Panc1 (cell line): ENCODE data around the gene CLDN1. TPM values are rescaled to one million over a fixed set of nuclear protein-coding genes. Genes with fewer than 3 reads are reported as not detected.

ENCODE experiments used
- ATAC-seq: fragments of 200-7000 bp; cut with Tn5 transposase; 2 replicates; pipeline ENCODE4 v1.9.1; 2020; ENCODE audit warnings: mild to moderate bottlenecking, moderate library complexity
- Bru-seq: library from RNA; stranded (reverse); fragments of 400-500 nt; gene quantifications from one replicate; lab custom pipeline; 2021; lab: Mats Ljungman, UMichigan
- BruChase-seq, 2 experiments: library from RNA; stranded (reverse); fragments of 400-500 nt; gene quantifications; one replicate each; lab custom pipeline; 2021; lab: Mats Ljungman, UMichigan
- BruUV-seq: library from RNA; stranded (reverse); fragments of 400-500 nt; replicated peaks from 2 replicates; lab custom pipeline; 2021; lab: Mats Ljungman, UMichigan
- CTCF ChIA-PET: fragments of 300-600 bp; sonication (Branson Sonifier 250); formaldehyde crosslinking; loops from one replicate; lab custom pipeline; 2022; ENCODE audit warnings: antibody characterized with exemption; lab: Charles Lee
- POLR2A ChIA-PET: fragments of 300-600 bp; sonication (Branson Sonifier 250); formaldehyde crosslinking; loops from one replicate; lab custom pipeline; 2022; ENCODE audit warnings: antibody characterized with exemption; lab: Charles Lee
- DNase-seq: peaks from one replicate; pipeline ENCODE4 v3.0.0-alpha.2; 2010; ENCODE audit warnings: low read depth, low spot score
- H3K27ac ChIP-seq: 2 replicates; pipeline ENCODE4 v1.5.1; 2011; ENCODE audit warnings: mild to moderate bottlenecking, low read length, inconsistent platforms
- H3K27me3 ChIP-seq: fragments of 200-500 bp; sonication (Bioruptor generic); 2 replicates; pipeline ENCODE4 v1.6.0; 2014; ENCODE audit warnings: low read length, inconsistent platforms; ENCODE audit not compliant: control insufficient read depth, insufficient read depth
- H3K36me3 ChIP-seq: fragments of 200-500 bp; sonication (Bioruptor generic); 2 replicates; pipeline ENCODE4 v1.5.1; 2014; ENCODE audit warnings: inconsistent platforms, mild to moderate bottlenecking, low read length, moderate library complexity; ENCODE audit not compliant: control insufficient read depth, insufficient read depth
- H3K4me1 ChIP-seq: 2 replicates; pipeline ENCODE4 v1.5.1; 2011; ENCODE audit warnings: inconsistent platforms, mild to moderate bottlenecking, low read length, moderate library complexity; ENCODE audit not compliant: control insufficient read depth, insufficient read depth
- H3K4me3 ChIP-seq, 2 experiments: 2 replicates each; pipeline ENCODE4 v1.5.1; 2011 to 2012; ENCODE audit warnings: low read depth in 2 of 2, low read length in 2 of 2, mild to moderate bottlenecking in 2 of 2, inconsistent platforms in 1 of 2, moderate library complexity in 1 of 2
- H3K9me3 ChIP-seq: fragments of 200-500 bp; sonication (Bioruptor generic); 2 replicates; pipeline ENCODE4 v1.5.1; 2014; ENCODE audit warnings: low read depth, mild to moderate bottlenecking, inconsistent platforms, low read length, moderate library complexity; ENCODE audit not compliant: control insufficient read depth, insufficient read depth
- CTCF ChIP-seq: fragments of 450-650 bp; IDR thresholded peaks from 2 replicates; pipeline ENCODE4 v1.5.1; 2017; ENCODE audit warnings: mild to moderate bottlenecking
- POLR2AphosphoS5 ChIP-seq: IDR thresholded peaks from 2 replicates; pipeline ENCODE4 v1.6.1; 2012; ENCODE audit warnings: mild to moderate bottlenecking, low read depth, low read length, moderate library complexity
- REST ChIP-seq, 2 experiments: IDR thresholded peaks; 2 replicates each; pipeline ENCODE4 v1.6.1; 2011 to 2012; ENCODE audit warnings: low read depth in 2 of 2, control low read depth in 1 of 2, low read length in 1 of 2, mild to moderate bottlenecking in 1 of 2, moderate library complexity in 1 of 2; ENCODE audit not compliant: insufficient read depth in 1 of 2
- SIN3A ChIP-seq: IDR thresholded peaks from 2 replicates; pipeline ENCODE4 v1.6.1; 2012; ENCODE audit warnings: low read depth, mild to moderate bottlenecking, low read length, moderate library complexity, borderline replicate concordance; ENCODE audit not compliant: insufficient read depth
- TCF7L2 ChIP-seq: IDR thresholded peaks from 2 replicates; pipeline ENCODE4 v1.6.1; 2011; ENCODE audit warnings: mild to moderate bottlenecking, low read depth, low read length, inconsistent platforms
- in situ Hi-C: cut with HindIII; loops from 2 replicates; pipeline ENCODE4 v1.10.0; 2016; ENCODE audit warnings: low sequenced_read_pairs, low pct_unique_long_range_greater_than_20kb
- intact Hi-C: fragments of 100-400 bp; cut with micrococcal nuclease; formaldehyde crosslinking; loops from one replicate; pipeline ENCODE4 v1.10.0; 2022; ENCODE audit not compliant: unreplicated experiment
- long read RNA-seq: library from polyadenylated mRNA; unstranded; transcript quantifications from one replicate; pipeline ENCODE4 v2.0.0, GENCODE V29; 2021; ENCODE audit not compliant: unreplicated experiment
- polyA plus RNA-seq: library from polyadenylated mRNA; unstranded; fragments of >200 nt; gene quantifications from one replicate; pipeline ENCODE4 v1.2.1, GENCODE V29; 2012; ENCODE audit warnings: missing spikeins; ENCODE audit not compliant: insufficient read length
- total RNA-seq: library from RNA; stranded (reverse); gene quantifications from one replicate; pipeline ENCODE4 v1.2.1, GENCODE V29; 2021; ENCODE audit not compliant: unreplicated experiment

Gene CLDN1
- total RNA-seq (30.9 TPM), Bru-seq, nascent RNA (percentile 90 among the genes with signal in this experiment), BruChase-seq, experiment 1, labeled RNA remaining after a 2-hour chase (percentile 94 among the genes with signal in this experiment), BruChase-seq, experiment 2, labeled RNA remaining after a 6-hour chase (percentile 97 among the genes with signal in this experiment)
- 16.9 TPM for polyA plus RNA-seq
- long read RNA-seq, transcript CLDN1-201 (4 exons, 3,481 nt) = major isoform, 23 of 46 reads
- long read RNA-seq, partial matches to known transcripts = 2 of 46 reads
- long read RNA-seq, other reads (novel, unspliced or antisense) = 21 of 46 reads

GRCh38 chr3:190321789-190322603 is at the start of gene CLDN1:
CLDN1 (minus strand) TSS chr3:190322446; CDS start chr3:190322206, 240 bp downstream.
- H3K27me3 ChIP-seq = 0 out of 2 replicates have a peak, but pooled peaks cover 2% of the 10 kb centered on the region
- H3K9me3 ChIP-seq = no peaks in the 10 kb centered on the region
- no TSS peak for BruUV-seq
- H3K27ac ChIP-seq = peak within 1 kb of the TSS; percentile 79
- in situ Hi-C loops (no loop called here), intact Hi-C loops (loop anchor here (1.0 to 5.0 kb wide), 4 partner anchors 97 to 360 kb away; no protein-coding TSS in a partner anchor)
- ChIA-PET CTCF (interaction anchor here (0.5 to 2.8 kb wide), 13 partner anchors 11 to 1053 kb away, joined by 3 to 9 read pairs (median 3); partner anchors contain the start of gene P3H2), POLR2A (interaction anchor here (0.7 to 1.2 kb wide), 3 partner anchors 23 to 96 kb away, joined by 3 to 4 read pairs (median 3); no protein-coding TSS in a partner anchor)
- ATAC-seq (peak; percentile 96), DNase-seq (no peak)
- H3K4me3 ChIP-seq = peak within 1 kb of the TSS; percentile 66 to 67
- TF ChIP-seq TCF7L2 (0 out of 2 replicates have a peak, but pooled peaks have one; percentile 4), REST (IDR thresholded peaks at IDR 0.05; ENCODE audit: insufficient read depth in 1 of 2, low read depth in 2 of 2, low read length in 1 of 2) (no peak), CTCF (peak; percentile 100), POLR2AphosphoS5 (peak; percentile 48; the same call in 1 of the 2 replicates), SIN3A (peak; percentile 56; the same call in 1 of the 2 replicates)
- peaks cover 17% of the 10 kb centered on the region; the same call in 1 of the 2 replicates for H3K4me1 ChIP-seq
- no peaks in the 10 kb centered on the region for H3K36me3 ChIP-seq

- no peak for ATAC-seq
- Histone ChIP-seq H3K27ac (no peak overlapping the region), H3K4me3 (no peak overlapping the region), H3K9me3 (no peaks in the 10 kb centered on the region), H3K27me3 (no peaks in the 10 kb centered on the region), H3K4me1 (no peaks in the 10 kb centered on the region), H3K36me3 (no peaks in the 10 kb centered on the region)
- POLR2A ChIA-PET = no interaction called here
- DNase-seq = no peak
- BruUV-seq = no TSS peak
- CTCF ChIA-PET = no interaction called here
- no peak for TF ChIP-seq TCF7L2
- no peak for TF ChIP-seq CTCF
- TF ChIP-seq SIN3A = no peak
- TF ChIP-seq REST (IDR thresholded peaks at IDR 0.05; ENCODE audit: insufficient read depth in 1 of 2, low read depth in 2 of 2, low read length in 1 of 2) = no peak
- TF ChIP-seq POLR2AphosphoS5 = no peak
- intact Hi-C loops = no loop called here
- in situ Hi-C loops = no loop called here
These were observed 48.9 kb upstream of the CLDN1 start for GRCh38 chr3:190371152-190371551.
